Naive thymus-derived CD4-positive, alpha-beta T cell (primary cell): ENCODE results near the gene PLIN4. TPM values are rescaled to one million over a fixed set of nuclear protein-coding genes. Genes with fewer than 3 reads are reported as not detected.

Experiments used
- ATAC-seq: fragments of 150-1000 bp; cut with Tn5 transposase; 2 replicates; pipeline ENCODE4 v1.10.0; 2021; ENCODE audit warnings: mild to moderate bottlenecking, moderate library complexity
- CTCF ChIA-PET: fragments of 350-600 bp; sonication (Branson Sonifier 250); formaldehyde crosslinking; loops from one replicate; lab custom pipeline; 2021; ENCODE audit warnings: antibody characterized with exemption; lab: Charles Lee
- POLR2A ChIA-PET: fragments of 350-600 bp; sonication (Branson Sonifier 250); formaldehyde crosslinking; loops from one replicate; lab custom pipeline; 2021; ENCODE audit warnings: antibody characterized with exemption, inconsistent platforms; lab: Charles Lee
- DNase-seq, 9 donors: peaks; one replicate each; pipeline versions ENCODE4 v3.0.0 to v3.0.0-alpha.2; 2020 to 2022; ENCODE audit warnings: mixed read lengths in 1 of 9
- H3K27ac ChIP-seq: one replicate; pipeline ENCODE4 v1.7.0; 2013; ENCODE audit warnings: mild to moderate bottlenecking, low read depth, low read length, moderate library complexity
- H3K27me3 ChIP-seq, 2 donors: one replicate each; pipeline ENCODE4 v1.7.0; 2013; ENCODE audit warnings: low read length in 2 of 2, mild to moderate bottlenecking in 2 of 2, moderate library complexity in 2 of 2; ENCODE audit not compliant: control insufficient read depth in 2 of 2, insufficient read depth in 2 of 2
- H3K36me3 ChIP-seq, 3 experiments: 1 replicate in 2 of 3; 2 replicates in 1 of 3; pipeline ENCODE4 v1.7.0; 2013; ENCODE audit warnings: low read length in 3 of 3, mild to moderate bottlenecking in 3 of 3, moderate library complexity in 1 of 3; ENCODE audit not compliant: insufficient read depth in 3 of 3, control insufficient read depth in 2 of 3
- H3K4me1 ChIP-seq, 2 donors: one replicate each; pipeline ENCODE4 v1.7.0; 2013; ENCODE audit warnings: low read length in 2 of 2, mild to moderate bottlenecking in 2 of 2, moderate library complexity in 1 of 2; ENCODE audit not compliant: control insufficient read depth in 2 of 2, insufficient read depth in 2 of 2
- H3K4me3 ChIP-seq: 2 replicates; pipeline ENCODE4 v1.7.0; 2013; ENCODE audit warnings: mild to moderate bottlenecking, low read length
- H3K9me3 ChIP-seq, 3 experiments: 1 replicate in 2 of 3; 2 replicates in 1 of 3; pipeline ENCODE4 v1.7.0; 2013; ENCODE audit warnings: low read length in 3 of 3; ENCODE audit not compliant: control insufficient read depth in 2 of 3
- H3K27ac Mint-ChIP-seq, 9 donors: one replicate each; pipeline ENCODE4 v1.8.0; 2020 to 2022; ENCODE audit warnings: mixed read lengths in 9 of 9, mild to moderate bottlenecking in 8 of 9, moderate library complexity in 5 of 9, inconsistent platforms in 2 of 9
- H3K27me3 Mint-ChIP-seq, 5 donors: one replicate each; pipeline ENCODE4 v1.8.0; 2021 to 2022; ENCODE audit warnings: mixed read lengths in 5 of 5, mild to moderate bottlenecking in 1 of 5
- H3K36me3 Mint-ChIP-seq, 5 donors: one replicate each; pipeline ENCODE4 v1.8.0; 2020 to 2022; ENCODE audit warnings: mixed read lengths in 5 of 5, mild to moderate bottlenecking in 3 of 5, inconsistent platforms in 1 of 5
- H3K4me1 Mint-ChIP-seq, 7 donors: one replicate each; pipeline ENCODE4 v1.8.0; 2020 to 2022; ENCODE audit warnings: mixed read lengths in 7 of 7, mild to moderate bottlenecking in 3 of 7, inconsistent platforms in 1 of 7
- H3K4me3 Mint-ChIP-seq, 10 donors: one replicate each; pipeline ENCODE4 v1.8.0; 2020 to 2022; ENCODE audit warnings: mild to moderate bottlenecking in 10 of 10, mixed read lengths in 10 of 10, moderate library complexity in 6 of 10, inconsistent platforms in 2 of 10
- H3K9me3 Mint-ChIP-seq, 11 donors: one replicate each; pipeline ENCODE4 v1.8.0; 2020 to 2022; ENCODE audit warnings: mixed read lengths in 11 of 11, mild to moderate bottlenecking in 4 of 11, inconsistent platforms in 1 of 11, moderate library complexity in 1 of 11
- intact Hi-C, 2 donors: fragments of 100-400 bp; cut with micrococcal nuclease; formaldehyde crosslinking; loops; one replicate each; pipeline ENCODE4 v1.15.1; 2023
- polyA plus RNA-seq, 2 donors: library from polyadenylated mRNA; unstranded; fragments of 300-500 nt; fragmentation: Illumina TruSeq; gene quantifications; one replicate each; pipeline ENCODE4 v1.2.3, GENCODE V29; 2021
- total RNA-seq, 6 experiments: library from RNA in 5 of 6; stranded (reverse) in 5 of 6; gene quantifications; 1 replicate in 5 of 6; 2 replicates in 1 of 6; pipeline ENCODE4 v1.2.3 and lab custom pipeline; 2021 to 2026

The PLIN4 gene
- total and polyA plus RNA-seq, 7 experiments from 2014 or later, result 0.08 to 0.24 (median 0.11) TPM; not detected in 2

GRCh38 chr19:4503825-4504170 is 14.5 kb downstream of the PLIN4 start:
- no peak for DNase-seq
- H3K27ac ChIP-seq, result no peak overlapping the region
- no peak overlapping the region for H3K4me3 ChIP-seq
- H3K4me1 Mint-ChIP-seq, result peaks cover 0 to 8% (median 0%) of the 10 kb centered on the region in 7 donors
- peaks cover 0 to 54% (median 0%) of the 10 kb centered on the region in 3 experiments for H3K36me3 ChIP-seq
- H3K9me3 Mint-ChIP-seq, result no peaks in the 10 kb centered on the region
- ChIA-PET CTCF (no interaction called here), POLR2A (no interaction called here)
- no peaks in the 10 kb centered on the region for H3K27me3 ChIP-seq
- intact Hi-C loops, result no loop called here
- H3K36me3 Mint-ChIP-seq, result peaks cover 0 to 21% (median 7%) of the 10 kb centered on the region in 5 donors
- H3K4me1 ChIP-seq, result no peaks in the 10 kb centered on the region
- no peak overlapping the region for H3K27ac Mint-ChIP-seq
- no peaks in the 10 kb centered on the region for H3K9me3 ChIP-seq
- H3K27me3 Mint-ChIP-seq, result no peaks in the 10 kb centered on the region
- ATAC-seq, result no peak
- no peak overlapping the region for H3K4me3 Mint-ChIP-seq

- Mint-ChIP-seq H3K9me3 (no peaks in the 10 kb centered on the region), H3K4me3 (no peak overlapping the region), H3K27ac (no peak overlapping the region), H3K27me3 (no peaks in the 10 kb centered on the region), H3K4me1 (peaks cover 0 to 8% (median 0%) of the 10 kb centered on the region in 7 donors), H3K36me3 (peaks cover 0 to 21% (median 7%) of the 10 kb centered on the region in 5 donors)
- DNase-seq, result no peak
- ChIA-PET CTCF (interaction anchor here (1.5 kb wide), 1 partner anchor 21 kb away, joined by 3 read pairs; no protein-coding TSS in a partner anchor), POLR2A (interaction anchor here (0.6 kb wide), 1 partner anchor 19 kb away, joined by 3 read pairs; no protein-coding TSS in a partner anchor)
- intact Hi-C loops, result no loop called here
- ATAC-seq, result no peak
- H3K36me3 ChIP-seq, result peaks cover 0 to 59% (median 4%) of the 10 kb centered on the region in 3 experiments
- no peak overlapping the region for H3K27ac ChIP-seq
- H3K4me1 ChIP-seq, result no peaks in the 10 kb centered on the region
- no peak overlapping the region for H3K4me3 ChIP-seq
- H3K9me3 ChIP-seq, result no peaks in the 10 kb centered on the region
- H3K27me3 ChIP-seq, result no peaks in the 10 kb centered on the region
These were observed 15.0 kb downstream of the PLIN4 start for GRCh38 chr19:4503132-4503824.

GRCh38 chr19:4502282-4503131 is 15.8 kb downstream of the PLIN4 start:
- no peak overlapping the region for H3K4me3 Mint-ChIP-seq
- H3K27ac Mint-ChIP-seq, result no peak overlapping the region
- Histone ChIP-seq H3K27ac (no peak overlapping the region), H3K36me3 (peaks cover 0 to 67% (median 9%) of the 10 kb centered on the region in 3 experiments), H3K9me3 (no peaks in the 10 kb centered on the region), H3K4me3 (no peak overlapping the region), H3K27me3 (no peaks in the 10 kb centered on the region), H3K4me1 (no peaks in the 10 kb centered on the region)
- DNase-seq (no peak), ATAC-seq (no peak)
- intact Hi-C loops, result no loop called here
- no peaks in the 10 kb centered on the region for H3K27me3 Mint-ChIP-seq
- ChIA-PET POLR2A (interaction anchor here (0.6 kb wide), 1 partner anchor 19 kb away, joined by 3 read pairs; no protein-coding TSS in a partner anchor), CTCF (interaction anchor here (1.5 kb wide), 1 partner anchor 22 kb away, joined by 3 read pairs; no protein-coding TSS in a partner anchor)
- H3K9me3 Mint-ChIP-seq, result no peaks in the 10 kb centered on the region
- peaks cover 0 to 8% (median 0%) of the 10 kb centered on the region in 7 donors for H3K4me1 Mint-ChIP-seq
- H3K36me3 Mint-ChIP-seq, result peaks cover 0 to 21% (median 7%) of the 10 kb centered on the region in 5 donors

- peaks cover 0 to 7% (median 0%) of the 10 kb centered on the region in 7 donors for H3K4me1 Mint-ChIP-seq
- Histone ChIP-seq H3K4me3 (no peak overlapping the region), H3K27ac (no peak overlapping the region), H3K9me3 (no peaks in the 10 kb centered on the region), H3K4me1 (no peaks in the 10 kb centered on the region), H3K36me3 (peaks cover 0 to 71% (median 9%) of the 10 kb centered on the region in 3 experiments), H3K27me3 (no peaks in the 10 kb centered on the region)
- H3K27me3 Mint-ChIP-seq, result no peaks in the 10 kb centered on the region
- CTCF ChIA-PET, result interaction anchor here (1.5 kb wide), 1 partner anchor 23 kb away, joined by 3 read pairs; no protein-coding TSS in a partner anchor
- POLR2A ChIA-PET, result no interaction called here
- ATAC-seq, result no peak
- H3K4me3 Mint-ChIP-seq, result no peak overlapping the region
- DNase-seq, result no peak
- H3K27ac Mint-ChIP-seq, result no peak overlapping the region
- no peaks in the 10 kb centered on the region for H3K9me3 Mint-ChIP-seq
- H3K36me3 Mint-ChIP-seq, result peaks cover 0 to 21% (median 7%) of the 10 kb centered on the region in 5 donors
- intact Hi-C loops, result no loop called here
These were observed 16.6 kb downstream of the PLIN4 start for GRCh38 chr19:4501691-4502090.

GRCh38 chr19:4500841-4501591 is 17.3 kb downstream of the PLIN4 start:
- H3K9me3 ChIP-seq, result no peaks in the 10 kb centered on the region
- Mint-ChIP-seq H3K27me3 (no peaks in the 10 kb centered on the region), H3K4me1 (peaks cover 0 to 3% (median 0%) of the 10 kb centered on the region in 7 donors), H3K36me3 (peaks cover 0 to 17% (median 0%) of the 10 kb centered on the region in 5 donors), H3K27ac (no peak overlapping the region), H3K4me3 (no peak overlapping the region), H3K9me3 (no peaks in the 10 kb centered on the region)
- no peak overlapping the region for H3K4me3 ChIP-seq
- no peaks in the 10 kb centered on the region for H3K27me3 ChIP-seq
- POLR2A ChIA-PET, result no interaction called here
- peaks cover 0 to 77% (median 9%) of the 10 kb centered on the region in 3 experiments for H3K36me3 ChIP-seq
- DNase-seq (no peak), ATAC-seq (no peak)
- intact Hi-C loops, result no loop called here
- H3K27ac ChIP-seq, result no peak overlapping the region
- H3K4me1 ChIP-seq, result no peaks in the 10 kb centered on the region
- CTCF ChIA-PET, result no interaction called here

- Mint-ChIP-seq H3K4me1 (no peaks in the 10 kb centered on the region), H3K27me3 (no peaks in the 10 kb centered on the region), H3K27ac (no peak overlapping the region), H3K36me3 (peaks cover 0 to 13% (median 3%) of the 10 kb centered on the region in 5 donors), H3K4me3 (no peak overlapping the region), H3K9me3 (no peaks in the 10 kb centered on the region)
- Histone ChIP-seq H3K4me3 (no peak overlapping the region), H3K27ac (no peak overlapping the region), H3K4me1 (no peaks in the 10 kb centered on the region), H3K36me3 (peaks cover 0 to 81% (median 9%) of the 10 kb centered on the region in 3 experiments), H3K27me3 (no peaks in the 10 kb centered on the region), H3K9me3 (no peaks in the 10 kb centered on the region)
- ChIA-PET CTCF (no interaction called here), POLR2A (no interaction called here)
- ATAC-seq, result no peak
- intact Hi-C loops, result no loop called here
- no peak for DNase-seq
These were observed 18.4 kb downstream of the PLIN4 start for GRCh38 chr19:4499855-4500254.
